ENCODE measurements around the gene SLCO6A1. TPM values are rescaled to one million over a fixed set of nuclear protein-coding genes. Genes with fewer than 3 reads are reported as not detected.

SLCO6A1 gene
- total and polyA plus RNA-seq, 2 experiments from 2014 or later = 0.34 to 3.1 TPM

- Histone ChIP-seq H3K27ac (ENCODE audit: low read depth) (no peak overlapping the region), H3K36me3 (ENCODE audit: insufficient read depth) (no peaks in the 10 kb centered on the region), H3K4me3 (no peak overlapping the region), H4K20me1 (replicated peaks; ENCODE audit: insufficient read depth) (no peaks in the 10 kb centered on the region), H3K27me3 (ENCODE audit: insufficient read depth) (no peaks in the 10 kb centered on the region), H3K4me2 (no peak overlapping the region), H3F3A (replicated peaks; ENCODE audit: low read depth) (no peaks in the 10 kb centered on the region), H2AFZ (no peak overlapping the region), H3K9me2 (ENCODE audit: insufficient read depth) (no peaks in the 10 kb centered on the region), H3K79me2 (replicated peaks; ENCODE audit: insufficient read depth) (no peaks in the 10 kb centered on the region), H3K4me1 (ENCODE audit: insufficient read depth) (no peaks in the 10 kb centered on the region)
- Mint-ChIP-seq H3K27me3 (ENCODE audit: insufficient read depth, low read depth, poor library complexity) (peaks cover 2% of the 10 kb centered on the region), H3K36me3 (ENCODE audit: low read depth) (no peaks in the 10 kb centered on the region), H3K4me1 (no peaks in the 10 kb centered on the region), H3K4me3 (no peak overlapping the region), H3K27ac (no peak overlapping the region), H3K9me3 (0 out of 3 replicates have a peak, but pooled peaks cover 1% of the 10 kb centered on the region)
- TF ChIP-seq STAT1 (IDR thresholded peaks at IDR 0.05; ENCODE audit: unreplicated experiment) (no peak), ZNF462 (CRISPR knock-in tag; IDR thresholded peaks at IDR 0.05) (no peak), EZH2 (IDR thresholded peaks at IDR 0.05; ENCODE audit: low read depth, unreplicated experiment) (no peak), NANOG (IDR thresholded peaks at IDR 0.05; ENCODE audit: borderline replicate concordance) (no peak), JUNB (IDR thresholded peaks at IDR 0.05; ENCODE audit: unreplicated experiment) (no peak), ZNF114 (CRISPR knock-in tag; IDR thresholded peaks at IDR 0.05) (no peak), ZNF331 (CRISPR knock-in tag; IDR thresholded peaks at IDR 0.05; ENCODE audit: low read depth) (no peak), ETS1 (IDR thresholded peaks at IDR 0.05) (no peak), CREB1 (CRISPR knock-in tag; IDR thresholded peaks at IDR 0.05; ENCODE audit: low read depth) (no peak), CTCF (conservative IDR thresholded peaks at IDR 0.05; ENCODE audit: low read depth in 2 of 2) (no peak), POLR2AphosphoS5 (IDR thresholded peaks at IDR 0.05; ENCODE audit: low read depth) (no peak), REST (IDR thresholded peaks at IDR 0.05; ENCODE audit: unreplicated experiment) (no peak), EZH2phosphoT487 (IDR thresholded peaks at IDR 0.05; ENCODE audit: unreplicated experiment) (no peak)
- no peak for ATAC-seq
- DNase-seq (ENCODE audit: low spot score) = no peak
These were observed 174.1 kb downstream of the SLCO6A1 start for GRCh38 chr5:102324714-102325113.

Measured in GM23338 (cell line).